ENCODE results near the gene PGS1.

The PGS1 gene

GRCh38 chr17:78390241-78391050 is 12.0 kb downstream of the PGS1 start:
- no peak for DNase-seq

GRCh38 chr17:78391051-78391431 is 12.6 kb downstream of the PGS1 start:
- no peak for DNase-seq

- DNase-seq, result no peak
Measured at GRCh38 chr17:78391843-78392242, 13.4 kb downstream of the PGS1 start.

DNA sequence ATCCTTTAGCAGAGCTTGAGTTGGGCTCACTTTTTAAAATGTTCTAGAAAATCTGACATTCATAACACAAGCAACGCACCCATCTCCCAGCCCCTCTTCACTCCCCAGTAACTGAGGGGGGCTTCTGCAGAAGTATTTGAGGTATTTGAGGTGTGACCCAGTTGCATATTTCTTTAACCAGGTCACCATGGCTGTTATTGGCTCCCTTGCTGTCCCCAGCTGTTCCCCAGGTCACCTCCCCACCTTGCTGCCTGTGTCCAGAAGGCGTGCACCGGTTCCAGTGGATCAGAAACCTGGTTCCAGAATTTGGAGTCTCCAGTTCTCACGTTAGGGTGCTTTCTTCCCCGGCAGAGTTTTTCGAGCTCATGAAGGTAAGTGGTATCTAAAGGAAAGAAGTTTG is 13.8 kb downstream of the PGS1 start:
- DNase-seq, result no peak

DNA sequence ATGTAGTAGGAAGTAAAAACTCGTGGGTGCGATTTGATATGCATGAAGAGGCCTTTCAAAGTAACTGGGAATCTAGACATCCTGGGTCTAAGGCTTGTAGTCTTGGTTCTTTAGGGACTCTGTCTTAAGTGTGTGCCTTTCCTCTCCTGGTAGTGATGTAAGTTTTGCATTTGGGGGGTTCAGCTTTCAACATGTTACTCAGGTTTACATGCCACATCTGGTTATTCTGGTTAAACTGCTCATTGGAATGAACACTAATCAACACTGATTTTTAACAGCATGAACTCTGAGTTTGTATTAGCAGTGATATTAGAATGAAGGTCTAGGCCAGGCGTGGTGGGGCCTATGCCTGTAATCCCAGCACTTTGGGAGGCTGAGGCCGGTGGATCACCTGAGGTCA is 15.1 kb downstream of the PGS1 start:
- DNase-seq, result no peak

DNA sequence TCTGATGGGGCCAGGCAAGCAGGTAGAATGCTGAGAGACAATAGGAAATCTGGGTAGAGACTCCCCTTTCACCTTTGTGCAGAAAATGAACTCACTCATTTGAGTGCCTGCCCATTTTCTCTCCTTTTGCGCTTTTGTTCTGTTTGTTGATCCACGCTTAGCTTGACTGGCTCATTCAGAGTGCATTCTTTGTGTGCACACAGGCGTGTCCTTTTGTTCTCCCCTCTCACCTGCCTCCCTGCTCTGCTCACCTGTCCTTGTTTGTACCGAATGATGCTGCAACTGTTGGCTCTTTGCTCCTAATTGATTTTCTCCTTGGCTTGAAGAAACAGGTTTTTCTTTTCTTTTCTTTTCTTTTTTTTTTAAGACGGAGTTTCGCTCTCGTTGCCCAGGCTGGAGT is 15.8 kb downstream of the PGS1 start:
- no peak for DNase-seq

DNA sequence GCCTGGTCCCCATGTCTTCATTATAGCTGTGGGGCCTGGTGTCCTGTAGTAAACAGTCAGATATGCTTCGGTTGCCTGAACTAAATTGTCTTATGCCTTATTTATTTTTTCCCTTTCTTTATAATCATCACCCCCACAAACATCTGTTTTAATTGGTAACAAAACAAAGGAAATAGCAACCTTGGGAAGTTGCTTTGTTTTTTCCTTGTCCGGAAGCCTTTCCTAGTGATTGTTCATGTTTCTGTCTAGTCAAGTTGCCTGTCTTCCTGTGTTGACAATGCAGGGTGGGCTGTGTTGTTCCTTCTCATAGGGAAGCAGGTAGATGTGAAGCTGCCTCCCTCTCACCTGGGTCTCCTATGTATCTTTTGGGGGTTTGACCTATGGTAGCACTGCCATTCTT is 16.7 kb downstream of the PGS1 start:
- DNase-seq, result no peak

- no peak for DNase-seq
Measured at GRCh38 chr17:78396441-78397337, 18.2 kb downstream of the PGS1 start.

- no peak for DNase-seq
Measured at GRCh38 chr17:78397681-78398101, 19.2 kb downstream of the PGS1 start.

GRCh38 chr17:78398390-78398789 is 19.9 kb downstream of the PGS1 start:
- DNase-seq, result no peak

DNA sequence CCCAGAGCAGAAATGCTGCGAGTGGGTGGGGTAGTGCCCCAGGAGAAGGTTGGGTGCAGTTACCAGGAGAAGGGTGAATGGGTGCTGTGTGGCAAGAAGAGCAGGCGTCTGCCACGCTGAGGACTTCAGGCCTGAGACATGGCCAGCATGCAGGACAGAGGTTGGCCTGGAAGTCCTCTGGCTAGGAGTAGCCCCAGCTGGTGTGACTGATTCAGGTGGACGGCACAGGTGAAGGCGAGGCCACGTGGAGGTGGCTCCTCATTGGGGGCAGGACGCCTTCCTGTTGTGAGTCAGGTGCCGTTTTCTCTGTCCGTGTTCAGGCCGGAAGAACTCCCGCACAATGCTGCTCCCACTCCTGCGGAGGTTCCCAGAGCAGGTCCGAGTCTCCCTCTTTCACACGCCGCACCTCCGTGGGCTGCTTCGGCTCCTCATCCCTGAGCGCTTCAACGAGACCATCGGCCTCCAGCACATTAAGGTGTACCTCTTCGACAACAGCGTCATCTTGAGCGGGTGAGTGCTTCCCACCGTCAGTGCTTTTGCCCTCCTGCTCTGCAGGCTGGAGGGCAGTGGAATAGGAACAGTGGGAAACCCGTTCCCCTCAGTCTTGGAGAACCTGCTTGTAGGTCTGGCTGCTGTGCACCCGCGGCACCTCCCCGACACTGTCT is 20.7 kb downstream of the PGS1 start:
- no peak for DNase-seq

GRCh38 chr17:78399693-78400144 is 21.3 kb downstream of the PGS1 start:
- no peak for DNase-seq

GRCh38 chr17:78400581-78401240 is 22.3 kb downstream of the PGS1 start:
- no peak for DNase-seq

DNA sequence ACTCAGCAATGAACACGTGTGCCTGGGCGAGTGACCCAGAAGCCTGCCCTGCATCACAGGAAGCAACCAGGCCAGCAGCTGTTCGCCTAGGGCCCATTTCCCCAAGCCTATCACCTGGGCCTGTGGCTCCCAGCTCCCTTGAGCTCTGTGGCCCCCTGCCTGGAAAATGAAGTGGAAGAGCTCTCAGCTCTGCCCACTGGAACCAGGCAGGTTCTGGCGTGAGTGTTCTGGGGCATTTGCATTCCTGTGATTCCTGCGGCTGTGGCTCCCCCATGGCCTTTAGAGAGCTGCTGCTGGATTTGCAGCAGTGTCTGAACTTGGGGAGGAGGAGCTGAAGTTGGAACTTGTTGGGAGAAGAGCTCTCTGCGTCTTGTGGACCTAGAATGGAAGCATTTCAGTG is 22.8 kb downstream of the PGS1 start:
- no peak for DNase-seq

GRCh38 chr17:78401891-78402290 is 23.4 kb downstream of the PGS1 start:
- DNase-seq, result no peak

GRCh38 chr17:78403822-78404221 is 25.4 kb downstream of the PGS1 start:
- DNase-seq, result no peak

DNA sequence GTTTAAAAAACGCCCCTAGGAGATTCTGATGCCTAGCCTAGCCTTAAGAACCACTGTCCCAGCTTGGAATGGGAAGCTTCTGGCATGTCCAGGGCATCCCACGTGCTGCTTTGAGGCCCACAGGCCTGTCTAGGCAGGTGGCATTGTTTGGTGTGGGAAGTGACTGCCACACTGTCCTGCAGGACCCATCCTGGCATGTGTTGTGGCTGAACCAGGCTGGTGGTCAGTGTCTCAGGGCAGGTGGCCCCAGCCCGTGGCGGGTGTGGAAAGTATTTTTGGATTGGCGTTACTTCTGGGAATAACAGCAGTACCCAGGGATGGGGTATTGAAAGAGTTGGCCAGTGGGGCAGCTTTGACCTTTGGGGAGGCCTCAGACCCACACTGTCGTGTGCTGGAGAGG is 27.9 kb downstream of the PGS1 start:
- no peak for DNase-seq

DNA sequence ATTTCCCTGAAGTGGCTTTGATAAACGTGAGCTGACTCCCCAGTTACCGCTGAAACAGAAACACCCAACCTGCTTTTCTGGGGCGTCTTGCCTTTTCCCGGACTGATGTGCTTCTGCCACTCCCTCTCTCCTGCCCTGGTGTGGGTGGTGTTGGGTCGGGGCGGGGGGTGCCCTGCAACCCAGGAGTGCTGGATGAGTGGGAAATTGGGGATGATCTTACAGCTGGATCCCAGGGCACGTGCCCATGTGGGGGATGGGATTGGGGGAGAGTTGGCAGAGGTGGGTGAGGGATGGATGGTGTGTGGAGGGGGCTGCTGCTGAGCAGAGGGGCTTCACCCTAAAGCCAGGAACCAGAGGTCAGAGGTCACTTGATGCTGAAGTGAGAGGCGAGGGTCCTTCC is 28.5 kb downstream of the PGS1 start:
- no peak for DNase-seq

DNA sequence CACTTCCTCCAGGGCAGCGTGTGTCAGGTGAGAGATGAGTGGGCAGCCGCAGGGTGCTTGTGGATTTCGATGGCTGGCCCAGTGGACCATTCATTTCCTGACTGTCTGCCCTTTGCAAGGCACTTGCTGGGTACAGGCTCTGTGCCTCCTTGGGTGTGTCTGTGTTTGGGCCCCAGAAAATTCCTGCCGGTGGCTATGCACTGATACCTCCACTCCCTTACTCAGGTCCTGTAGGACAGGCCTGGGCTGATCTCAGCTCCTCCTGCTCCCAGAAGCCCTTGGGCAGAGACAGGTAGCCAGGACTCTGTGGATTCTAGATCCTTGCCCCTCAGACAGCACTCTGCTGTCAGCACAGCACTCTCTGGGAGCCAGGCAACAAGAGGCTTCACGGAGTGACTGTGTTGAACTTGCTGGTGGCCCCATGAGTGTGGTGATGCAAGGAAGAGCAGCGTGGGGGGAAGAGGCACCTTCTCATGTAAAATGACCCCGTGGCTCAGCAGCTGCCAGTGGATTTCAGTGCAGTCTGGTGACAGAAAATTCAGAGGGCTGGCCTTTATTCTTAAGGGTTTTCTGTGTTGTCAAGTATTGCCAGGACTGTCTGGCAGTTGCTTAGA is 29.0 kb downstream of the PGS1 start:
- DNase-seq, result no peak

- no peak for DNase-seq
Measured at GRCh38 chr17:78408476-78409050, 30.1 kb downstream of the PGS1 start.

- DNase-seq, result no peak
Measured at GRCh38 chr17:78409191-78409928, 30.9 kb downstream of the PGS1 start.
